NB4 (cell line): Measurements from ENCODE around the gene NTN5.
A peak's percentile ranks its signal among the peaks of the same experiment; 100 is the strongest.
"Not testable (repeated sequence)": the region's sequence is repeated elsewhere in the genome, so short reads cannot be mapped to it uniquely, and the experiment has no call there.

Source experiments
- DNase-seq: peaks from one replicate; pipeline ENCODE4 v3.0.0; 2010; ENCODE audit warnings: low read depth
- H3K4me3 ChIP-seq: one replicate; pipeline ENCODE4 v1.5.1; 2011; ENCODE audit warnings: mild to moderate bottlenecking, low read depth, low read length, moderate library complexity
- MYC ChIP-seq: IDR thresholded peaks from 2 replicates; pipeline ENCODE4 v1.6.1; 2011; ENCODE audit warnings: low read depth, low read length
- POLR2A ChIP-seq: IDR thresholded peaks from 2 replicates; pipeline ENCODE4 v1.6.1; 2011; ENCODE audit warnings: mild to moderate bottlenecking; ENCODE audit not compliant: insufficient read length; ENCODE audit errors: extremely low read depth
- TF ChIP-seq, protein P1 (sequence below): IDR thresholded peaks from one replicate; pipeline ENCODE4 v1.5.1; 2012; ENCODE audit warnings: low read depth, low read length
- TF ChIP-seq, protein P2 (sequence below): IDR thresholded peaks from 2 replicates; pipeline ENCODE4 v1.6.1; 2011; ENCODE audit warnings: low read depth, low read length

NTN5 gene

DNA sequence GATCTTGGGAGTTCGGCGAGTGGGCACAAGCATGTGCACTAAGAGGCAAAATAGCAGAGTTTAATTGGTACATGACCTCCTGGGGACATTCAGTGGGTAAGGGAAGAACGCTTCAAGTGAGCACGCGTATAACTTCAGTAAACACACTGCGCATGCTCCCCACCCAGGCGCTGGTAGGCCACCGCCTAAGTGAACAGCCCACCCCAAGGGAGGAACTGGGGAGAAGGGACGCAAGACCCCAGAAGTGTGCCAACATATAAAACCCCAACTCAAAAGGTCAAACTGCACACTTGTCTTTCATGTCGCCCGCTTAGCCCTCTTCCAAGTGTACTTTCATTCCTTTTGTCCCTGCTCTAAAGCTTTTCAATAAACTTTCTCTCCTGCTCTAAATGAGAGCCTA lies 10.5 kb upstream of the NTN5 start:
- no peak for DNase-seq
- H3K4me3 ChIP-seq, result no peak overlapping the region
- TF ChIP-seq MYC, result no peak
- TF ChIP-seq, protein P1, sequence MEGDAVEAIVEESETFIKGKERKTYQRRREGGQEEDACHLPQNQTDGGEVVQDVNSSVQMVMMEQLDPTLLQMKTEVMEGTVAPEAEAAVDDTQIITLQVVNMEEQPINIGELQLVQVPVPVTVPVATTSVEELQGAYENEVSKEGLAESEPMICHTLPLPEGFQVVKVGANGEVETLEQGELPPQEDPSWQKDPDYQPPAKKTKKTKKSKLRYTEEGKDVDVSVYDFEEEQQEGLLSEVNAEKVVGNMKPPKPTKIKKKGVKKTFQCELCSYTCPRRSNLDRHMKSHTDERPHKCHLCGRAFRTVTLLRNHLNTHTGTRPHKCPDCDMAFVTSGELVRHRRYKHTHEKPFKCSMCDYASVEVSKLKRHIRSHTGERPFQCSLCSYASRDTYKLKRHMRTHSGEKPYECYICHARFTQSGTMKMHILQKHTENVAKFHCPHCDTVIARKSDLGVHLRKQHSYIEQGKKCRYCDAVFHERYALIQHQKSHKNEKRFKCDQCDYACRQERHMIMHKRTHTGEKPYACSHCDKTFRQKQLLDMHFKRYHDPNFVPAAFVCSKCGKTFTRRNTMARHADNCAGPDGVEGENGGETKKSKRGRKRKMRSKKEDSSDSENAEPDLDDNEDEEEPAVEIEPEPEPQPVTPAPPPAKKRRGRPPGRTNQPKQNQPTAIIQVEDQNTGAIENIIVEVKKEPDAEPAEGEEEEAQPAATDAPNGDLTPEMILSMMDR, result no peak
- TF ChIP-seq, protein P2, sequence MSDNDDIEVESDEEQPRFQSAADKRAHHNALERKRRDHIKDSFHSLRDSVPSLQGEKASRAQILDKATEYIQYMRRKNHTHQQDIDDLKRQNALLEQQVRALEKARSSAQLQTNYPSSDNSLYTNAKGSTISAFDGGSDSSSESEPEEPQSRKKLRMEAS, result no peak
- no peak for TF ChIP-seq POLR2A

DNA sequence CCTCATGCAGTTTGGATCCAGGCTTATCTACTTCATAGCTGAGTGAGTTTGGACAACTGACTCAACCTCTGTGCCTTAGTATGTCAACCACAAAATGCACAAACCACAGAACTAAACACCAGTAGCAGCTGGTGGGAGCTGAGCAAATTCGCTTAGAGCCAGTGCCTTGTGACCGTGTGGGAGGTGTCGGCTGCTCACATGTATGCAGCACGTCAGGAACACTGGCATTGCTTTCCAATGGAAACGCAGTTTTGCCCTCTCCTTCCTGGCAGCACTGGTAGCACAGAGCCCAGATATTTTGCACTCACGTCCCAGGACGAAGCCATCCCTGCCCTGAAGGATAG lies 8.3 kb upstream of the NTN5 start:
- DNase-seq, result peak; percentile 96
- H3K4me3 ChIP-seq, result no peak overlapping the region
- peak; percentile 86 for TF ChIP-seq MYC
- TF ChIP-seq, protein P2, result peak; percentile 96
- TF ChIP-seq, protein P1, result no peak

DNA sequence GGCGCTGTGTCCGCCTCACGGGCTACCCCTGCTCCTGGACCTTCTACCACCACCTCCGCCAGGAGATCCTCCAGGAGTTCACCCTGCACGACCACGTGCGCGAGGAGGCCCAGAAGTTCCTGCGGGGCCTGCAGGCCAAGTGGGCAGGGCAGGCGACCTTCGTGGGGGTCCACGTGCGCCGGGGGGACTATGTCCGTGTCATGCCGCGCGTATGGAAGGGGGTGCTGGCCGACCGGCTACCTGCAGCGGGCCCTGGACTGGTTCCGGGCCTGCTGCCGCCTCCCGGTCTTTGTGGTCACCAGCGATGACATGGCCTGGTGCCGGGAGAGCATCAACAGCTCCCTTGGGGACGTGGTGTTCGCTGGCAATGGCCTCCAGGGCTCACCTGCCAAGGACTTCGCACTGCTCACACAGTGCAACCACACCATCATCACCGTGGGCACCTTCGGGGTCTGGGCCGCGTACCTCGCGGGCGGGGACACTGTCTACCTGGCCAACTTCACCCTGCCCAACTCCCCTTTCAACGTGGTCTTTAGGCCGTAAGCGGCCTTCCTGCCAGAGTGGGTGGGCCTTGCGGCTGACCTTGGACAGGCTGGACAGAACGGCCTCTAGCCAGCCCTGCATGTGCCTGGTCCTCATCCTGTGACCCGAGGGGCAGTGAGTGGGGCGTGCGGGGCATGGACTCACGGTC lies 7.8 kb upstream of the NTN5 start:
- H3K4me3 ChIP-seq, result no peak overlapping the region
- TF ChIP-seq POLR2A, result no peak
- TF ChIP-seq MYC, result no peak
- TF ChIP-seq, protein P1, result no peak
- TF ChIP-seq, protein P2, result no peak
- DNase-seq, result peak; percentile 50

DNA sequence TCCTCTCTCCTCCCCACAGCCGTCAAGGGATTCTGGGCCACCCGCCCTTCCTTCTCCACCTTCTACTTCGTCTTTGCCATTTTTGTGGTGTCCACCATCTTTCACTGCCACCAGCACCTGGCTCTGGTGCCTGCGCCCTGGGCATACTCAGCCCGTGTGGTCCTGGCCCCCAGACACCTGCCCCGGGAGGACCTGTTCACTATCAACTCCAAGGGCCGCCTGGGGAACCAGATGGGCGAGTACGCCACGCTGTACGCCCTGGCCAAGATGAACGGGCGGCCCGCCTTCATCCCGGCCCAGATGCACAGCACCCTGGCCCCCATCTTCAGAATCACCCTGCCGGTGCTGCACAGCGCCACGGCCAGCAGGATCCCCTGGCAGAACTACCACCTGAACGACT lies 7.2 kb upstream of the NTN5 start:
- not testable (repeated sequence) for DNase-seq, H3K4me3 ChIP-seq

DNA sequence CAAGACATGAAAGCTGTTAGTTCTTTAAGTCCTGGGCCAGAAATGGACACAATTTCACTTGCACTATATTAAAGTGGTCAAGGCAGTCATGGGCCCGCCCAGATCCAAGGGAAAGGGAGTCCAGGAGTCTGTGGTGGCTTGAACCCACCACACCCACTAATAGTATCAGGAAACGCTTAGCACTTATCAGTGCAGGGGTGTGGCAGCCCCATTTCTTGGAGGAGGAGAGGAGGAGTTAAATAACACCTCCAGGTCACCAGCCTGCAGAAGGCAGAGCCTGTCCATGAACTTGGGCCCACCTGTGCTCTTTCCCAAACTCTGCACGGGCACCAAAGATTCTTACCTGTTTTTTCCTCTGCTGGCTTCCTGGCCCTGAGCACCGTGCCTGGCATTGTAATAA lies 5.4 kb upstream of the NTN5 start:
- no peak overlapping the region for H3K4me3 ChIP-seq
- TF ChIP-seq MYC (no peak), POLR2A (no peak)
- TF ChIP-seq, protein P2, result no peak
- TF ChIP-seq, protein P1, result no peak
- DNase-seq, result no peak

DNA sequence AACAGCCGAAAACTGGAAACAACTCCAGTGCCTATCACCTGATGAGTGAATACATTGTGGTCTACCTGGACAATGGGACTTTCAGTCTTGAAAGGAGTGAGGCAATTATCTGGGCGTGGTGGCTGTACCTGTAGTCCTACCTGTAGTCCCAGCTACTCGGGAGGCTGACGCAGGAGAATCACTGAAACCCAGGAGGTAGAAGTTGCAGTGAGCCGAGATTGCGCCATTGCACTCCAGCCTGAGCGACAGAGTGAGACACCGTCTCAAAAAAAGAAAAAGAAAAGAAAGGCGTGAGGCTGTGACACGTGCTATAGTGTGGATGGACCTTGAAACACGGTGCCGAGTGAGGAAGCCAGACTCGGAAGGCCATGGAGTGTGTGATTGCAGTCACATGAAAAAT lies 4.1 kb upstream of the NTN5 start:
- TF ChIP-seq, protein P1, result no peak
- TF ChIP-seq, protein P2, result peak; percentile 25; the same call in 1 of the 2 replicates
- no peak for TF ChIP-seq POLR2A
- no peak overlapping the region for H3K4me3 ChIP-seq
- no peak for DNase-seq
